T-helper 1 cell treated with Interleukin-12 subunit alpha and Interleukin-12 subunit beta and Interleukin-4 antibody, amounts not matched to agents 30 μg/mL and 1 μg/mL, for 36 hours (primary cell): Measurements from ENCODE around the gene BEST3.

Source experiments
- H3K27ac Mint-ChIP-seq: one replicate; pipeline ENCODE4 v1.8.0; 2021; ENCODE audit warnings: mild to moderate bottlenecking, mixed read lengths
- H3K27me3 Mint-ChIP-seq: one replicate; pipeline ENCODE4 v1.8.0; 2021; ENCODE audit warnings: low read depth, mixed read lengths
- H3K36me3 Mint-ChIP-seq: one replicate; pipeline ENCODE4 v1.8.0; 2021; ENCODE audit warnings: low read depth, mixed read lengths
- H3K4me1 Mint-ChIP-seq: one replicate; pipeline ENCODE4 v1.8.0; 2021; ENCODE audit warnings: low read depth, mixed read lengths
- H3K4me3 Mint-ChIP-seq: one replicate; pipeline ENCODE4 v1.8.0; 2021; ENCODE audit warnings: mild to moderate bottlenecking, moderate library complexity, mixed read lengths
- H3K9me3 Mint-ChIP-seq: one replicate; pipeline ENCODE4 v1.8.0; 2021; ENCODE audit warnings: mixed read lengths

The BEST3 gene

DNA sequence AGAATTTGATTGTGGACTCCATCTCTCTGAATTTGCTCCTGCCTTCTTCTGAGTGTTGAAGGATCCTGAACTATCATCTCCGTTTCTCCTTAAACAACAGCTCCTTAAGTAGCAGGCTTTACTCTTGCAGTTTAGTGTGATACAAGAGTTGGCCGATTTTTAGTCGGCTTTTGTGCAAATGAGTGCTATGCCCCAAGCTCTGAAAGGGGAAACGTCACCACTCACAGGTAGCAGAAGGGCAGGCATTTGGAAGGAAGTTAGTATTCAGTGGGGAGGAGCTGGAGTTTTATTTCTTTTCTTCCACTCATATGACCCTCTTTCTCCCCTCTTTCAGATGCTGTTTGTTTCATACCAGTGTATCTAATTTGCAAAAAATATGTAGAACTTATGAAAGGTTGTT, 51.9 kb downstream of the BEST3 start:
- Mint-ChIP-seq H3K36me3 (no peaks in the 10 kb centered on the region), H3K27ac (no peak overlapping the region), H3K4me3 (no peak overlapping the region), H3K9me3 (no peaks in the 10 kb centered on the region), H3K27me3 (peaks cover 19% of the 10 kb centered on the region), H3K4me1 (no peaks in the 10 kb centered on the region)

- Mint-ChIP-seq H3K27me3 (peaks cover 13% of the 10 kb centered on the region), H3K27ac (no peak overlapping the region), H3K4me1 (no peaks in the 10 kb centered on the region), H3K9me3 (no peaks in the 10 kb centered on the region), H3K4me3 (no peak overlapping the region), H3K36me3 (no peaks in the 10 kb centered on the region)
These were observed 54.1 kb downstream of the BEST3 start for GRCh38 chr12:69645031-69645430.

DNA sequence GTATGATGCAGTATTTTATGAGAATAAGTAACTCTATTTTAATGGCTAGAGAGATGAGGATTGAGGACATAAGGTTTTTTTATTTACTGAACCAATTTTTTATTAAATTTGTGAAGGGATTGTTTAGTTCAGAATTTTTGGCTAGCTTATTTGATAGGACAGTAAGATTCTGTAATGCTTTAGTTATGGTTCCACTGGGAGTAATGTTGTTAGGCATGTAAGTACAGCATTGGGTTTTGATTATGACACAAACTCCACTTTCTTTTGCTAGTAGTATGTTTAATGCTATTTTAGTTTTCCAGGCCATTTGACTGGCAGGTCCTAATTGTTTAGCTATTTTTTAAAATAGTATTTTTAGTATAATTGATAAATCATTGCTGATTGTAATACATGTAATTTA, 54.6 kb downstream of the BEST3 start:
- H3K27me3 Mint-ChIP-seq, result peaks cover 9% of the 10 kb centered on the region
- H3K36me3 Mint-ChIP-seq, result no peaks in the 10 kb centered on the region
- peaks cover 1% of the 10 kb centered on the region for H3K4me1 Mint-ChIP-seq
- H3K27ac Mint-ChIP-seq, result no peak overlapping the region
- H3K9me3 Mint-ChIP-seq, result no peaks in the 10 kb centered on the region
- H3K4me3 Mint-ChIP-seq, result no peak overlapping the region

DNA sequence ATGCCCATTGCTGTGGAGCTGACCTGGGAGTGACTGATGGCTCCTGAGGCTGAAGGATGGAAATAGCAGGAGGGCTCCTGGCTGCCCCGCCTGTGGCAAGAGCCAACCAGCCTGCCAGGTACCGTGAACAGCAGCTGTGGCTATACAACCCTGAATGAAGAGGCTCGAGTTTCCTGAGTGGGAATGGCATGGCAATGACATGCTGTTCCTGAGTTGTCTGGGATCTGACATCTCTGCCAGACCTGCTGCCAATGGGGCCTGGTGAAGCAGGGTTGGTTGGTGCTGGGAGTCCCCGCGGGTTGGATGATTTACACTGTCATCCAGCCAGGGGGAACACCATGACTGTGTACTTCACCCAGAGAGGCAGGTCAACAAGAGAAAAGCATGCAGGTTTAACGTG, 56.6 kb downstream of the BEST3 start:
- Mint-ChIP-seq H3K27ac (no peak overlapping the region), H3K9me3 (no peaks in the 10 kb centered on the region), H3K4me1 (peaks cover 2% of the 10 kb centered on the region)

GRCh38 chr12:69641546-69641945, 57.6 kb downstream of the BEST3 start:
- H3K27ac Mint-ChIP-seq, result no peak overlapping the region
- peaks cover 2% of the 10 kb centered on the region for H3K4me1 Mint-ChIP-seq
- H3K36me3 Mint-ChIP-seq, result no peaks in the 10 kb centered on the region
- no peaks in the 10 kb centered on the region for H3K9me3 Mint-ChIP-seq
- no peaks in the 10 kb centered on the region for H3K27me3 Mint-ChIP-seq
- H3K4me3 Mint-ChIP-seq, result no peak overlapping the region

More for the DNA sequence above, 56.6 kb downstream of the BEST3 start:
- Mint-ChIP-seq H3K27me3 (peaks cover 4% of the 10 kb centered on the region), H3K4me3 (no peak overlapping the region), H3K36me3 (no peaks in the 10 kb centered on the region)

GRCh38 chr12:69639400-69640016, 59.6 kb downstream of the BEST3 start:
- Mint-ChIP-seq H3K27me3 (no peaks in the 10 kb centered on the region), H3K36me3 (no peaks in the 10 kb centered on the region), H3K4me3 (no peak overlapping the region), H3K9me3 (no peaks in the 10 kb centered on the region), H3K27ac (no peak overlapping the region), H3K4me1 (peaks cover 2% of the 10 kb centered on the region)

- Mint-ChIP-seq H3K27me3 (peaks cover 3% of the 10 kb centered on the region), H3K4me1 (no peaks in the 10 kb centered on the region), H3K27ac (no peak overlapping the region), H3K4me3 (no peak overlapping the region), H3K36me3 (peaks cover 1% of the 10 kb centered on the region), H3K9me3 (no peaks in the 10 kb centered on the region)
These were observed 66.0 kb downstream of the BEST3 start for GRCh38 chr12:69633061-69633460.

DNA sequence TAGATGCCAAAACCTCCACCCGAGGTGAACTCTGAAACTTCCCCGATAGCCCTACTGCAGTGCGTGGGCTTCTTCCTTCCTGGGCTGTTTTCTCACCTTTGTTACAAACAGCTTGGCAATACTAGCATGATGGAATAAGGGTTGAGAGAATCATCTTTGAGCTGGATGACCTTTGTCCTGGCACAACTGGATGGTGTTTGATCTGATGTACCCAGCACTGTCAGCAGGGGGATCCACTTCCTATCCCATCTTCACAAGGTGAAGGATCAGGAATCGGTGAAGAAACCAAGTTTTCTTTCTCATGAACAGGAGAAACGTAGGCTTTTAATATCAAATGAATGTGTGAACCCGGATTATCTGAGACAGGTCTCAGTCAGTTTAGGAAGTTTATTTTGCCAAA, 68.9 kb downstream of the BEST3 start:
- H3K27me3 Mint-ChIP-seq, result peaks cover 3% of the 10 kb centered on the region
- no peak overlapping the region for H3K4me3 Mint-ChIP-seq
- H3K9me3 Mint-ChIP-seq, result no peaks in the 10 kb centered on the region
- no peaks in the 10 kb centered on the region for H3K4me1 Mint-ChIP-seq
- no peak overlapping the region for H3K27ac Mint-ChIP-seq
- peaks cover 1% of the 10 kb centered on the region for H3K36me3 Mint-ChIP-seq

GRCh38 chr12:69627501-69627900, 71.6 kb downstream of the BEST3 start:
- H3K36me3 Mint-ChIP-seq, result no peaks in the 10 kb centered on the region
- H3K4me3 Mint-ChIP-seq, result no peak overlapping the region
- H3K4me1 Mint-ChIP-seq, result no peaks in the 10 kb centered on the region
- no peak overlapping the region for H3K27ac Mint-ChIP-seq
- no peaks in the 10 kb centered on the region for H3K9me3 Mint-ChIP-seq
- peaks cover 3% of the 10 kb centered on the region for H3K27me3 Mint-ChIP-seq

- H3K4me1 Mint-ChIP-seq, result no peaks in the 10 kb centered on the region
- H3K4me3 Mint-ChIP-seq, result no peak overlapping the region
- no peaks in the 10 kb centered on the region for H3K27me3 Mint-ChIP-seq
- no peaks in the 10 kb centered on the region for H3K36me3 Mint-ChIP-seq
- no peaks in the 10 kb centered on the region for H3K9me3 Mint-ChIP-seq
- H3K27ac Mint-ChIP-seq, result no peak overlapping the region
These were observed 75.1 kb downstream of the BEST3 start for GRCh38 chr12:69623970-69624369.

GRCh38 chr12:69621551-69621950, 77.6 kb downstream of the BEST3 start:
- Mint-ChIP-seq H3K4me1 (no peaks in the 10 kb centered on the region), H3K4me3 (no peak overlapping the region), H3K27ac (no peak overlapping the region), H3K27me3 (peaks cover 3% of the 10 kb centered on the region), H3K36me3 (no peaks in the 10 kb centered on the region), H3K9me3 (no peaks in the 10 kb centered on the region)

GRCh38 chr12:69620921-69621320, 78.2 kb downstream of the BEST3 start:
- Mint-ChIP-seq H3K4me3 (no peak overlapping the region), H3K4me1 (no peaks in the 10 kb centered on the region), H3K27ac (no peak overlapping the region), H3K36me3 (no peaks in the 10 kb centered on the region), H3K9me3 (no peaks in the 10 kb centered on the region), H3K27me3 (peaks cover 3% of the 10 kb centered on the region)

- H3K27ac Mint-ChIP-seq, result no peak overlapping the region
- no peaks in the 10 kb centered on the region for H3K36me3 Mint-ChIP-seq
- no peak overlapping the region for H3K4me3 Mint-ChIP-seq
- H3K9me3 Mint-ChIP-seq, result no peaks in the 10 kb centered on the region
- peaks cover 3% of the 10 kb centered on the region for H3K27me3 Mint-ChIP-seq
- H3K4me1 Mint-ChIP-seq, result no peaks in the 10 kb centered on the region
These were observed 79.0 kb downstream of the BEST3 start for GRCh38 chr12:69620077-69620476.

GRCh38 chr12:69619050-69619449, 80.1 kb downstream of the BEST3 start:
- Mint-ChIP-seq H3K27ac (no peak overlapping the region), H3K36me3 (no peaks in the 10 kb centered on the region), H3K27me3 (peaks cover 3% of the 10 kb centered on the region), H3K4me3 (no peak overlapping the region), H3K4me1 (no peaks in the 10 kb centered on the region), H3K9me3 (no peaks in the 10 kb centered on the region)

DNA sequence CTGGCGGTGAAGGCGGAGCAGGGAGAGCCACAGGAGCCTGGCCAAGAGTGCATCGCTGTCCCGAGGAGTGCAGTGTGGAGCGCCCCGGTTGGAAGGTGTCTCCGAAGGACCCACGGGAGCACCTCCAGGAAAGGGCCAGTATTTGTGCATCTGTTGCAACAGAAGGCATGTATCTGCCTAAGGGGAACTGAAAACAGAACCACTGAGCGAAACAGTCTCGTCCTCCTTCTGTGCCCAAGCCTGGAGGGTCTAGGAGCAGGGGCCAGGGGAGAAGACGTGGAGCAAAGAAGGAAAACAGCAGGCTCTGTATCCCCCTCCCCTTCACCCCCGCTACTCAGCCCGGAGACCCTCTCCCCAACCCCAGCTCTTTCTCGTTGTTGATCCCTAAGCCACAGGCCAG, 83.1 kb downstream of the BEST3 start:
- H3K4me3 Mint-ChIP-seq, result no peak overlapping the region
- H3K4me1 Mint-ChIP-seq, result no peaks in the 10 kb centered on the region
- H3K27ac Mint-ChIP-seq, result no peak overlapping the region
- H3K9me3 Mint-ChIP-seq, result no peaks in the 10 kb centered on the region
- H3K27me3 Mint-ChIP-seq, result peaks cover 9% of the 10 kb centered on the region
- no peaks in the 10 kb centered on the region for H3K36me3 Mint-ChIP-seq

DNA sequence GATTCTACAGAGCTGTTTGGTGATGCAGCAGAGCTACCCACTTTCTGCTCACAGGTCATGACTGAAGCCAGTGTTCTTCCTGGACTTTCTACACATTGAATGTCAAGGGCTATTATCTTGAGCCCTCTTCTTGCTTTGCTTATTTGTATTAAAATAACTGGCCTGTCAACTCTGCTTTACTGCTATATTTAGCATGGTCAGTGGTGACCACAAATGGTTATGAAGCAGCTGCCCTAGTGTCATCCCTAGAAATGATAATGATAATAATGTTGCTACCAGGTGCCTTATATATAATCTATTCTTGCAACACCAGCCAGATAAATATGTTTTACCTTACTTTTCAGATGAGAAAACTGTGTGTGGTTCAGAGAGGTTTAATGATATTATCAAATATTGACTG, 85.8 kb downstream of the BEST3 start:
- no peak overlapping the region for H3K27ac Mint-ChIP-seq
- no peaks in the 10 kb centered on the region for H3K36me3 Mint-ChIP-seq
- H3K9me3 Mint-ChIP-seq, result no peaks in the 10 kb centered on the region
- no peaks in the 10 kb centered on the region for H3K4me1 Mint-ChIP-seq
- no peak overlapping the region for H3K4me3 Mint-ChIP-seq
- H3K27me3 Mint-ChIP-seq, result peaks cover 9% of the 10 kb centered on the region
